Stimulated activated CD8-positive, alpha-beta memory T cell treated with anti-CD3 and anti-CD28 coated beads, Interleukin-4, amount 100 ng/mL, for 1 hour (primary cell): ENCODE results near the gene PARD3B.

Source experiments
- DNase-seq, 2 donors: peaks; one replicate each; pipeline ENCODE4 v3.0.0-alpha.2; 2020; ENCODE audit warnings: low read depth in 2 of 2, low spot score in 1 of 2

The PARD3B gene

GRCh38 chr2:205107810-205108209 is 562.5 kb downstream of the PARD3B start:
- DNase-seq, result no peak

GRCh38 chr2:205115511-205115910 is 570.2 kb downstream of the PARD3B start:
- no peak for DNase-seq

GRCh38 chr2:205117125-205117524 is 571.9 kb downstream of the PARD3B start:
- DNase-seq, result no peak

- DNase-seq, result no peak
Observed at GRCh38 chr2:205119136-205119535, 573.9 kb downstream of the PARD3B start.

GRCh38 chr2:205128726-205129125 is 583.5 kb downstream of the PARD3B start:
- DNase-seq, result no peak

GRCh38 chr2:205129531-205129930 is 584.3 kb downstream of the PARD3B start:
- DNase-seq, result no peak

- DNase-seq, result no peak
Observed at GRCh38 chr2:205130111-205130829, 585.0 kb downstream of the PARD3B start.

- no peak for DNase-seq
Observed at GRCh38 chr2:205133544-205133943, 588.3 kb downstream of the PARD3B start.

- no peak for DNase-seq
Observed at GRCh38 chr2:205138735-205139134, 593.5 kb downstream of the PARD3B start.

- no peak for DNase-seq
Observed at GRCh38 chr2:205139822-205140463, 594.7 kb downstream of the PARD3B start.

GRCh38 chr2:205141381-205141780 is 596.1 kb downstream of the PARD3B start:
- DNase-seq, result no peak

- no peak for DNase-seq
Observed at GRCh38 chr2:205145888-205146287, 600.6 kb downstream of the PARD3B start.

- DNase-seq, result no peak
Observed at GRCh38 chr2:205148755-205149154, 603.5 kb downstream of the PARD3B start.

- DNase-seq, result no peak
Observed at GRCh38 chr2:205156457-205156856, 611.2 kb downstream of the PARD3B start.

GRCh38 chr2:205158404-205158803 is 613.1 kb downstream of the PARD3B start:
- DNase-seq, result no peak

- no peak for DNase-seq
Observed at GRCh38 chr2:205161156-205161839, 616.0 kb downstream of the PARD3B start.

- no peak for DNase-seq
Observed at GRCh38 chr2:205166745-205167144, 621.5 kb downstream of the PARD3B start.

- no peak for DNase-seq
Observed at GRCh38 chr2:205169012-205169411, 623.7 kb downstream of the PARD3B start.

- DNase-seq, result no peak
Observed at GRCh38 chr2:205169464-205169863, 624.2 kb downstream of the PARD3B start.

GRCh38 chr2:205170399-205170798 is 625.1 kb downstream of the PARD3B start:
- DNase-seq, result no peak

- DNase-seq, result no peak
Observed at GRCh38 chr2:205171261-205171940, 626.1 kb downstream of the PARD3B start.

GRCh38 chr2:205175831-205176230 is 630.6 kb downstream of the PARD3B start:
- DNase-seq, result no peak
